Type B pancreatic cell (in vitro differentiated cells): ENCODE measurements around the gene ST14. TPM values are rescaled to one million over a fixed set of nuclear protein-coding genes. Genes with fewer than 3 reads are reported as not detected.

Source experiments
- DNase-seq: peaks from one replicate; pipeline ENCODE4 v3.0.0; 2021; ENCODE audit warnings: mixed read lengths; ENCODE audit not compliant: unreplicated experiment; ENCODE audit errors: extremely low spot score
- H3K27ac Mint-ChIP-seq: 2 replicates; pipeline ENCODE4 v1.8.0; 2021; ENCODE audit warnings: mild to moderate bottlenecking, mixed read lengths
- H3K27me3 Mint-ChIP-seq: 2 replicates; pipeline ENCODE4 v1.8.0; 2021; ENCODE audit warnings: mixed read lengths
- H3K36me3 Mint-ChIP-seq: 2 replicates; pipeline ENCODE4 v1.8.0; 2021; ENCODE audit warnings: mixed read lengths
- H3K4me1 Mint-ChIP-seq: one replicate; pipeline ENCODE4 v1.8.0; 2021; ENCODE audit warnings: mixed read lengths; ENCODE audit not compliant: unreplicated experiment
- H3K4me3 Mint-ChIP-seq: 2 replicates; pipeline ENCODE4 v1.8.0; 2021; ENCODE audit warnings: mild to moderate bottlenecking, mixed read lengths
- H3K9me3 Mint-ChIP-seq: 2 replicates; pipeline ENCODE4 v1.8.0; 2021; ENCODE audit warnings: mixed read lengths
- CTCF ChIP-seq: fragments of 200-600 bp; sonication (generic); conservative IDR thresholded peaks from 2 replicates; pipeline ENCODE4 v1.5.0; 2021; ENCODE audit warnings: antibody characterized with exemption, mild to moderate bottlenecking
- total RNA-seq: library from RNA; stranded (reverse); gene quantifications from 2 replicates; pipeline ENCODE4 v1.2.1, GENCODE V29; 2021; ENCODE audit warnings: low replicate concordance

The ST14 gene
- total RNA-seq, 1 donor from 2014 or later, result 71.7 TPM

GRCh38 chr11:130136107-130136506, 23.5 kb upstream of the ST14 start:
- H3K4me1 Mint-ChIP-seq, result peaks cover 4% of the 10 kb centered on the region
- H3K27ac Mint-ChIP-seq, result no peak overlapping the region
- H3K4me3 Mint-ChIP-seq, result no peak overlapping the region
- peaks cover 26% of the 10 kb centered on the region for H3K36me3 Mint-ChIP-seq
- no peaks in the 10 kb centered on the region for H3K9me3 Mint-ChIP-seq
- no peaks in the 10 kb centered on the region for H3K27me3 Mint-ChIP-seq
- no peak for DNase-seq
- no peak for TF ChIP-seq CTCF

GRCh38 chr11:130137999-130138398, 21.6 kb upstream of the ST14 start:
- Mint-ChIP-seq H3K36me3 (peaks cover 26% of the 10 kb centered on the region), H3K9me3 (no peaks in the 10 kb centered on the region), H3K27ac (no peak overlapping the region), H3K4me3 (no peak overlapping the region), H3K27me3 (no peaks in the 10 kb centered on the region), H3K4me1 (no peaks in the 10 kb centered on the region)
- DNase-seq, result no peak
- no peak for TF ChIP-seq CTCF

- peaks cover 7% of the 10 kb centered on the region for H3K4me1 Mint-ChIP-seq
- H3K36me3 Mint-ChIP-seq, result peaks cover 21% of the 10 kb centered on the region
- no peaks in the 10 kb centered on the region for H3K9me3 Mint-ChIP-seq
- H3K27ac Mint-ChIP-seq, result no peak overlapping the region
- no peaks in the 10 kb centered on the region for H3K27me3 Mint-ChIP-seq
- DNase-seq, result no peak
- H3K4me3 Mint-ChIP-seq, result no peak overlapping the region
- no peak for TF ChIP-seq CTCF
Measured at GRCh38 chr11:130139401-130139800, 20.2 kb upstream of the ST14 start.

GRCh38 chr11:130141561-130142341, 17.8 kb upstream of the ST14 start:
- DNase-seq, result no peak
- Mint-ChIP-seq H3K36me3 (peaks cover 24% of the 10 kb centered on the region), H3K27ac (no peak overlapping the region), H3K9me3 (no peaks in the 10 kb centered on the region), H3K4me1 (peaks cover 26% of the 10 kb centered on the region), H3K27me3 (no peaks in the 10 kb centered on the region), H3K4me3 (no peak overlapping the region)
- no peak for TF ChIP-seq CTCF

- no peak for DNase-seq
- peaks cover 29% of the 10 kb centered on the region for H3K4me1 Mint-ChIP-seq
- H3K27ac Mint-ChIP-seq, result peak overlapping the region; percentile 94
- H3K36me3 Mint-ChIP-seq, result peaks cover 20% of the 10 kb centered on the region
- TF ChIP-seq CTCF, result no peak
- H3K27me3 Mint-ChIP-seq, result no peaks in the 10 kb centered on the region
- no peak overlapping the region for H3K4me3 Mint-ChIP-seq
- H3K9me3 Mint-ChIP-seq, result no peaks in the 10 kb centered on the region
Measured at GRCh38 chr11:130144141-130144540, 15.4 kb upstream of the ST14 start.
